RWPE1 (cell line): Measurements from ENCODE around the gene RHBDD1.
"Not testable (repeated sequence)": the region's sequence is repeated elsewhere in the genome, so short reads cannot be mapped to it uniquely, and the experiment has no call there.

Experiments
- CTCF ChIA-PET: fragments of 350-600 bp; sonication (Branson Sonifier 250); formaldehyde crosslinking; extraction: SDS; loops from one replicate; lab custom pipeline; 2021; lab: Yijun Ruan, JAX
- POLR2A ChIA-PET: fragments of 400-600 bp; formaldehyde crosslinking; extraction: SDS; loops from one replicate; lab custom pipeline; 2020; ENCODE audit warnings: antibody characterized with exemption; ENCODE audit not compliant: low non-redundant PET; lab: Yijun Ruan, JAX
- DNase-seq: peaks from one replicate; pipeline ENCODE4 v3.0.0; 2012; ENCODE audit warnings: low spot score
- H3K27ac ChIP-seq: fragments of 450-650 bp; 2 replicates; pipeline ENCODE4 v1.5.1; 2017
- TF ChIP-seq, protein P1 (sequence below): fragments of 450-650 bp; conservative IDR thresholded peaks from 2 replicates; pipeline ENCODE4 v1.5.1; 2017; ENCODE audit warnings: low read depth, mild to moderate bottlenecking

Gene RHBDD1

GRCh38 chr2:226838722-226839121, 2.9 kb downstream of the RHBDD1 start:
- ChIA-PET CTCF (interaction anchor here (0.6 to 0.7 kb wide), 2 partner anchors 8 to 94 kb away, joined by 4 to 5 read pairs; no protein-coding TSS in a partner anchor), POLR2A (no interaction called here)
- no peak for DNase-seq
- no peak overlapping the region for H3K27ac ChIP-seq
- TF ChIP-seq, protein P1, sequence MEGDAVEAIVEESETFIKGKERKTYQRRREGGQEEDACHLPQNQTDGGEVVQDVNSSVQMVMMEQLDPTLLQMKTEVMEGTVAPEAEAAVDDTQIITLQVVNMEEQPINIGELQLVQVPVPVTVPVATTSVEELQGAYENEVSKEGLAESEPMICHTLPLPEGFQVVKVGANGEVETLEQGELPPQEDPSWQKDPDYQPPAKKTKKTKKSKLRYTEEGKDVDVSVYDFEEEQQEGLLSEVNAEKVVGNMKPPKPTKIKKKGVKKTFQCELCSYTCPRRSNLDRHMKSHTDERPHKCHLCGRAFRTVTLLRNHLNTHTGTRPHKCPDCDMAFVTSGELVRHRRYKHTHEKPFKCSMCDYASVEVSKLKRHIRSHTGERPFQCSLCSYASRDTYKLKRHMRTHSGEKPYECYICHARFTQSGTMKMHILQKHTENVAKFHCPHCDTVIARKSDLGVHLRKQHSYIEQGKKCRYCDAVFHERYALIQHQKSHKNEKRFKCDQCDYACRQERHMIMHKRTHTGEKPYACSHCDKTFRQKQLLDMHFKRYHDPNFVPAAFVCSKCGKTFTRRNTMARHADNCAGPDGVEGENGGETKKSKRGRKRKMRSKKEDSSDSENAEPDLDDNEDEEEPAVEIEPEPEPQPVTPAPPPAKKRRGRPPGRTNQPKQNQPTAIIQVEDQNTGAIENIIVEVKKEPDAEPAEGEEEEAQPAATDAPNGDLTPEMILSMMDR: no peak

DNA sequence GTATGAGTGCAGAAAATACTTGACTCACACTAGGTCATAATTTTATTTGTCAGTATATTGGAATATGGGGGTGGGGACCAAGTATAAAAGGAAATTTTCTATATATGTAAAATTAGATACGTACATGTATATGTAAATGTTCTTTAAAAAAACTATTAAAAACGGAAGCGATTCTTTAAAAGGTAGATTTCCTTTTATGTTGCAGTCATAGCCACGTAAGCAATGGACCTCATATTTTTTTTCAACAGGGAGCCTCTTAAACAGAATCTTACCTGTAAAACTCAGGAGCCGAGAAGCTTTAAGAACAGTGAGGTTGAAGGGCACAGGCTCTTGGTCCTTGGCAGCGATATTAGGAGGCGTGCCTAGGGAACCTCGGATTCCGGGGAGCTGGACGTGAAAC, 3.3 kb downstream of the RHBDD1 start:
- no peak for DNase-seq
- H3K27ac ChIP-seq: no peak overlapping the region
- ChIA-PET POLR2A (no interaction called here), CTCF (interaction anchor here (0.6 kb wide), 1 partner anchor 94 kb away, joined by 4 read pairs; no protein-coding TSS in a partner anchor)
- TF ChIP-seq, protein P1: no peak

DNA sequence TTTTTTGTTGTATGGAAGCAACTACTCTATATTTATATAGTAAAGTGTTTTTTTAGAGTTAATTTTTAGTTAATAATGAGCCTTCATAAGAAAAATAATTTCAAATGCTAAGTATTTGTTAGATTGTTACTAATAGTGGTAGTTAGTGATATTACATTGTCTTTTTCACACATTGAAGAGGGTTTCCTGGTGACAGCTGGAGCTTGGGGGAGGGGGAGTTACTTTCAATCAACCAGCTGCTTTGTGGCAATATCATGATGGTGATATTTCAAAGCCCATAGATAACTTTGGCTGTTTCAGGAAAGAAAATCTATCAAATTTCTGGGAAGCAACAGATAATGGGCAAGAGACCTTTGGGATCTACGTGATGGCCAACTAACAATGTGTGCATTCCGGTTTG, 4.1 kb downstream of the RHBDD1 start:
- TF ChIP-seq, protein P1: no peak
- H3K27ac ChIP-seq: no peak overlapping the region
- no peak for DNase-seq
- POLR2A ChIA-PET: interaction anchor here (0.7 kb wide), 1 partner anchor 120 kb away, joined by 3 read pairs; no protein-coding TSS in a partner anchor
- CTCF ChIA-PET: no interaction called here

DNA sequence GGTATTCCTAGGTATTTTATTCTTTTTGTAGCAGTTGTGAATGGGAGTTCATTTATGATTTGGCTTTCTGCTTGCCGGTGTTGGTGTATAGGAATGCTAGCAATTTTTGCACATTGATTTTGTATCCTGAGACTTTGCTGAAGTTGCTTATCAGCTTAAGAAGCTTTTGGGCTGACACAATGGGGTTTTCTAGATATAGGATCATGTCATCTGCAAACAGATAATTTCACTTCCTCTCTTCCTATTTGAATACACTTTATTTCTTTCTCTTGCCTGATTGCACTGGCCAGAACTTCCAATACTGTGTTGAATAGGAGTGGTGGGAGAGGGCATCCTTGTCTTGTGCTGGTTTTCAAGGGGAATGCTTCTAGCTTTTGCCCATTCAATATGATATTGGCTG, 7.1 kb downstream of the RHBDD1 start:
- POLR2A ChIA-PET, CTCF ChIA-PET, DNase-seq, H3K27ac ChIP-seq: not testable (repeated sequence)

DNA sequence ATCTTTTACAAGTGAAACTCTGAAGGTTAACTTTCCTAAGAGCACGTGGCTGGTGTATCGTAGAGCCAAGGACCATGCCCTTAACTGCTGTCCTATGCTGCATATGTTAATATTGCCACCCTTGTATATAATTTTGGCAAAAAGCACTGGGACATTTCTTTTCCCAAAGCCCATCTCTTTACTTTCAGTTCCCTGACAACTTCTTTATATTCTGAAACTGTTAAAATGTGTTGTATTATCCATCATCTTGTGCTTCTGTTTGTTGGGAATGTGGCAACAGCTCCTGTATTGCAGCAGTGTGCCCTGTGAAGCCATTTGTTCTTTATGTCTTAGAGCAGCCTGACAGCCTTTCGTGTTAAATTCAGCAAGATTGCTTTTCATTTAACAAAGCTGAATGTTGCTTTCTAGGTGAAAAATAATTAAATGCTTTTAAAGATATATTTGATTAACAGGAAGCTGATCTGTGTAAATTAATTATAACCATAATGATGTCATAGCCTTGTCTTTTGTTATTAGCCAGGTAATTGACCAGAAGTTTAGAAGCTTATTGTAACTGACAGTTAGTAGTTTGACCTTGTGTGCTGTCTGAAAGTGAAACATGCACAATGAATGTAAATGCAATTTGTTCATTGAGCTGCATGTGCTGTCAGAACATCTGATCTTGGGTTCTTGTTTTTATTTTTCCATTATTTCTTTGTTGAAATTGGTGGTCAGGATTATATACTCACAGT, 9.7 kb downstream of the RHBDD1 start:
- CTCF ChIA-PET: interaction anchor here (0.6 kb wide), 1 partner anchor 525 kb away, joined by 3 read pairs; no protein-coding TSS in a partner anchor
- POLR2A ChIA-PET: no interaction called here
- TF ChIP-seq, protein P1: no peak
- H3K27ac ChIP-seq: no peak overlapping the region
- no peak for DNase-seq

GRCh38 chr2:226847090-226847489, 11.2 kb downstream of the RHBDD1 start:
- POLR2A ChIA-PET: no interaction called here
- no peak for DNase-seq
- TF ChIP-seq, protein P1: no peak
- H3K27ac ChIP-seq: no peak overlapping the region
- CTCF ChIA-PET: interaction anchor here (0.6 to 1.1 kb wide), 2 partner anchors 9 to 14 kb away, joined by 3 to 5 read pairs; no protein-coding TSS in a partner anchor

GRCh38 chr2:226847511-226847910, 11.7 kb downstream of the RHBDD1 start:
- CTCF ChIA-PET: interaction anchor here (1.1 kb wide), 1 partner anchor 14 kb away, joined by 3 read pairs; no protein-coding TSS in a partner anchor
- no peak overlapping the region for H3K27ac ChIP-seq
- no peak for DNase-seq
- POLR2A ChIA-PET: no interaction called here
- TF ChIP-seq, protein P1: no peak
